IMR-90 (cell line): ENCODE results near the gene SCCPDH. TPM values are rescaled to one million over a fixed set of nuclear protein-coding genes. Genes with fewer than 3 reads are reported as not detected.

Source experiments
- ATAC-seq: fragments of 200-7000 bp; cut with Tn5 transposase; 2 replicates; pipeline ENCODE4 v1.9.1; 2020; ENCODE audit warnings: low read depth, mild to moderate bottlenecking, moderate library complexity
- BruUV-seq: library from RNA; stranded (reverse); fragments of 400-500 nt; replicated peaks from 2 replicates; lab custom pipeline; 2021; lab: Mats Ljungman, UMichigan
- CTCF ChIA-PET: fragments of 300-600 bp; formaldehyde crosslinking; extraction: SDS; loops from one replicate; lab custom pipeline; 2021; ENCODE audit warnings: antibody characterized with exemption; lab: Yijun Ruan, JAX
- POLR2A ChIA-PET: fragments of 300-600 bp; sonication (Branson Sonifier 250); formaldehyde crosslinking; loops from one replicate; lab custom pipeline; 2022; ENCODE audit warnings: antibody characterized with exemption; ENCODE audit not compliant: unreplicated experiment; lab: Charles Lee
- DNase-seq: peaks from one replicate; pipeline ENCODE4 v3.0.0; 2013
- H2AFZ ChIP-seq: replicated peaks from 2 replicates; pipeline ENCODE3; 2013; ENCODE audit warnings: low read length, mild to moderate bottlenecking; ENCODE audit not compliant: poor library complexity
- H2AK5ac ChIP-seq: 2 replicates; pipeline ENCODE4 v1.6.1; 2013; ENCODE audit warnings: low read depth, low read length, inconsistent platforms
- H2AK9ac ChIP-seq: replicated peaks from 2 replicates; pipeline ENCODE3; 2013; ENCODE audit warnings: mild to moderate bottlenecking, low read depth, low read length, moderate library complexity; ENCODE audit not compliant: poor library complexity
- H2BK120ac ChIP-seq: 2 replicates; pipeline ENCODE4 v1.6.1; 2013; ENCODE audit warnings: low read depth, low read length, inconsistent platforms
- H2BK15ac ChIP-seq: 3 replicates; pipeline ENCODE4 v1.6.1; 2013; ENCODE audit warnings: low read depth, low read length, inconsistent platforms
- H2BK20ac ChIP-seq: 2 replicates; pipeline ENCODE4 v1.6.1; 2013; ENCODE audit warnings: low read depth, mild to moderate bottlenecking, inconsistent platforms, low read length, moderate library complexity
- H2BK5ac ChIP-seq: 2 replicates; pipeline ENCODE4 v1.6.1; 2013; ENCODE audit warnings: mild to moderate bottlenecking, low read depth, low read length, inconsistent platforms; ENCODE audit not compliant: poor library complexity, severe bottlenecking
- H3K14ac ChIP-seq: replicated peaks from 2 replicates; pipeline ENCODE4 v1.6.1; 2013; ENCODE audit warnings: low read depth, low read length, inconsistent platforms
- H3K18ac ChIP-seq: 2 replicates; pipeline ENCODE4 v1.6.1; 2013; ENCODE audit warnings: low read depth, low read length, control low read depth
- H3K23ac ChIP-seq: 2 replicates; pipeline ENCODE4 v1.6.1; 2013; ENCODE audit warnings: low read depth, low read length, inconsistent platforms
- H3K27ac ChIP-seq: 2 replicates; pipeline ENCODE4 v1.5.1; 2013; ENCODE audit warnings: mild to moderate bottlenecking, control low read depth, low read length; ENCODE audit not compliant: insufficient read depth
- H3K27me3 ChIP-seq: 2 replicates; pipeline ENCODE4 v1.6.1; 2013; ENCODE audit warnings: low read length; ENCODE audit not compliant: control insufficient read depth, insufficient read depth
- H3K36me3 ChIP-seq: 2 replicates; pipeline ENCODE4 v1.6.1; 2013; ENCODE audit warnings: low read length, mixed read lengths; ENCODE audit not compliant: control insufficient read depth, insufficient read depth
- H3K4ac ChIP-seq: 2 replicates; pipeline ENCODE4 v1.6.1; 2013; ENCODE audit warnings: low read depth, low read length, inconsistent platforms
- H3K4me1 ChIP-seq: 2 replicates; pipeline ENCODE4 v1.6.1; 2013; ENCODE audit warnings: low read length, mixed read lengths; ENCODE audit not compliant: control insufficient read depth, insufficient read depth
- H3K4me2 ChIP-seq: 2 replicates; pipeline ENCODE4 v1.6.1; 2013; ENCODE audit warnings: low read depth, mild to moderate bottlenecking, control low read depth, low read length, moderate library complexity
- H3K4me3 ChIP-seq: 2 replicates; pipeline ENCODE4 v1.5.1; 2013; ENCODE audit warnings: low read depth, mild to moderate bottlenecking, control low read depth, low read length, moderate library complexity; ENCODE audit not compliant: insufficient read depth
- H3K56ac ChIP-seq: 2 replicates; pipeline ENCODE4 v1.6.1; 2013; ENCODE audit warnings: low read length, inconsistent platforms; ENCODE audit not compliant: insufficient read depth; ENCODE audit errors: extremely low read depth
- H3K79me1 ChIP-seq, 2 experiments: 2 replicates each; pipeline ENCODE4 v1.6.1; 2013; ENCODE audit warnings: low read length in 2 of 2, inconsistent platforms in 1 of 2, low read depth in 1 of 2
- H3K9ac ChIP-seq: 2 replicates; pipeline ENCODE4 v1.6.1; 2013; ENCODE audit warnings: low read depth, low read length, control low read depth
- H3K9me1 ChIP-seq: 2 replicates; pipeline ENCODE4 v1.6.1; 2013; ENCODE audit warnings: low read length, inconsistent platforms; ENCODE audit not compliant: insufficient read depth
- H3K9me3 ChIP-seq: 2 replicates; pipeline ENCODE4 v1.6.1; 2013; ENCODE audit warnings: low read length; ENCODE audit not compliant: control insufficient read depth, insufficient read depth
- H4K20me1 ChIP-seq: 2 replicates; pipeline ENCODE4 v1.6.1; 2013; ENCODE audit warnings: low read length, inconsistent platforms; ENCODE audit not compliant: insufficient read depth
- H4K5ac ChIP-seq: 2 replicates; pipeline ENCODE4 v1.6.1; 2013; ENCODE audit warnings: mild to moderate bottlenecking, low read depth, low read length, control low read depth
- H4K8ac ChIP-seq, 2 experiments: 2 replicates each; pipeline ENCODE4 v1.6.1; 2013; ENCODE audit warnings: low read depth in 2 of 2, low read length in 2 of 2, control low read depth in 1 of 2, inconsistent platforms in 1 of 2
- H4K91ac ChIP-seq: 2 replicates; pipeline ENCODE4 v1.6.1; 2013; ENCODE audit warnings: low read depth, low read length, inconsistent platforms; ENCODE audit not compliant: insufficient read depth
- CEBPB ChIP-seq: IDR thresholded peaks from 2 replicates; pipeline ENCODE4 v1.6.1; 2012; ENCODE audit warnings: low read depth, low read length, improper control_type of control experiment
- ELK1 ChIP-seq: fragments of 150-350 bp; IDR thresholded peaks from 2 replicates; pipeline ENCODE4 v1.6.1; 2016; ENCODE audit warnings: low read depth, mild to moderate bottlenecking, low read length, moderate library complexity, borderline replicate concordance
- FOS ChIP-seq: fragments of 150-350 bp; IDR thresholded peaks from 2 replicates; pipeline ENCODE4 v1.6.1; 2016; ENCODE audit warnings: low read depth, low read length
- MAZ ChIP-seq: IDR thresholded peaks from 2 replicates; pipeline ENCODE4 v1.6.1; 2012; ENCODE audit warnings: low read depth, mild to moderate bottlenecking, low read length, improper control_type of control experiment, moderate library complexity, borderline replicate concordance
- RCOR1 ChIP-seq: IDR thresholded peaks from 2 replicates; pipeline ENCODE4 v1.6.1; 2012; ENCODE audit warnings: mild to moderate bottlenecking, low read length, improper control_type of control experiment; ENCODE audit not compliant: insufficient replicate concordance
- RFX5 ChIP-seq: IDR thresholded peaks from 2 replicates; pipeline ENCODE4 v1.8.0; 2012; ENCODE audit warnings: low read depth, mild to moderate bottlenecking, low read length, moderate library complexity
- SMC3 ChIP-seq: fragments of 150-350 bp; IDR thresholded peaks from 2 replicates; pipeline ENCODE4 v1.6.1; 2016; ENCODE audit warnings: low read depth, mild to moderate bottlenecking, antibody characterized with exemption, low read length, moderate library complexity
- WGBS, 2 experiments: methylation state at CpG; one replicate each; pipeline versions ENCODE4 v1.1.5 to v1.1.7; 2013; ENCODE audit warnings: missing lambda C conversion rate in 2 of 2; ENCODE audit not compliant: insufficient read length in 1 of 2; ENCODE audit errors: extremely low coverage in 2 of 2; 5-methylcytosine and 5-hydroxymethylcytosine counted together
- dilution Hi-C: fragments of 300-500 bp; cut with HindIII; formaldehyde crosslinking; loops from one replicate; pipeline ENCODE4 v1.14.3; 2018; ENCODE audit warnings: low sequenced_read_pairs; ENCODE audit not compliant: unreplicated experiment
- in situ Hi-C: fragments of 300-500 bp; cut with MboI; formaldehyde crosslinking; loops from 3 replicates; pipeline ENCODE4 v1.14.3; 2019; ENCODE audit warnings: low sequenced_read_pairs, inconsistent platforms, mixed read lengths
- intact Hi-C: fragments of 100-400 bp; cut with micrococcal nuclease; formaldehyde crosslinking; loops from 2 replicates; pipeline ENCODE4 v1.10.0; 2022
- polyA plus RNA-seq, 3 experiments: library from polyadenylated mRNA; depleted of rRNA; stranded (reverse); fragments of >200 nt; gene quantifications; 2 replicates each; pipeline ENCODE4 v1.2.3, GENCODE V29; 2012; ENCODE audit warnings: low replicate concordance in 1 of 3
- total RNA-seq: library from RNA; depleted of rRNA; stranded (reverse); fragments of >200 nt; gene quantifications from 2 replicates; pipeline ENCODE4 v1.2.3, GENCODE V29; 2012

Gene SCCPDH
- total and polyA plus RNA-seq, 2 of the 4 experiments (the other 2 are of a cell fraction), result 26.9 to 37.8 TPM

- TF ChIP-seq MAZ (no peak), SMC3 (no peak), FOS (no peak)
Observed at GRCh38 chr1:246703581-246703980, 20.6 kb upstream of the SCCPDH start (continued).

GRCh38 chr1:246705368-246705767, 18.8 kb upstream of the SCCPDH start:
- no CpG with 5 or more reads among the region's 3 CpGs for WGBS, 2 experiments
- no peaks in the 10 kb centered on the region for H3K27me3 ChIP-seq
- H3K9me3 ChIP-seq, result no peaks in the 10 kb centered on the region; the same call in 1 of the 2 replicates
- ATAC-seq (peak; percentile 96), DNase-seq (peak; percentile 96)
- peak overlapping the region; percentile 56 for H3K4ac ChIP-seq
- peak overlapping the region; percentile 68; the same call in 1 of the 2 replicates for H3K4me2 ChIP-seq
- H2AFZ ChIP-seq, result no peak overlapping the region
- in situ Hi-C loops (no loop called here), dilution Hi-C loops (no loop called here), intact Hi-C loops (no loop called here)
- peak overlapping the region; percentile 86 for H2BK5ac ChIP-seq
- ChIA-PET POLR2A (interaction anchor here (0.6 kb wide), 1 partner anchor 215 kb away, joined by 3 read pairs; no protein-coding TSS in a partner anchor), CTCF (no interaction called here)
- H2BK20ac ChIP-seq, result peak overlapping the region; percentile 57; the same call in 1 of the 2 replicates
- H3K14ac ChIP-seq, result no peak overlapping the region; the same call in 1 of the 2 replicates
- peak overlapping the region; percentile 89 for H4K5ac ChIP-seq
- H3K4me3 ChIP-seq, result no peak overlapping the region
- H3K9me1 ChIP-seq, result no peaks in the 10 kb centered on the region; the same call in 1 of the 2 replicates
- H4K91ac ChIP-seq, result peak overlapping the region; percentile 65; the same call in 1 of the 2 replicates
- peak overlapping the region; percentile 7; the same call in 1 of the 2 replicates for H3K23ac ChIP-seq
- H3K18ac ChIP-seq, result peak overlapping the region; percentile 96
- no peaks in the 10 kb centered on the region for H3K79me1 ChIP-seq
- TF ChIP-seq CEBPB, result peak; percentile 99
- no peak for TF ChIP-seq RFX5
- TF ChIP-seq FOS, result peak; percentile 56; the same call in 1 of the 2 replicates
- TF ChIP-seq ELK1, result no peak
- peak; percentile 53 for TF ChIP-seq RCOR1
- BruUV-seq, result no TSS peak
- no peaks in the 10 kb centered on the region for H3K36me3 ChIP-seq
- peak overlapping the region; percentile 95 for H2BK120ac ChIP-seq
- H2BK15ac ChIP-seq, result 0 out of 3 replicates have a peak overlapping the region, but pooled peaks have one; percentile 36
- H2AK5ac ChIP-seq, result no peak overlapping the region; the same call in 1 of the 2 replicates
- H4K20me1 ChIP-seq, result no peaks in the 10 kb centered on the region
- H4K8ac ChIP-seq, result peak overlapping the region; percentile 70 to 89; a peak in 3 of 4 replicates
- peaks cover 5% of the 10 kb centered on the region for H3K4me1 ChIP-seq
- no peak overlapping the region for H3K9ac ChIP-seq
- no peak overlapping the region for H3K56ac ChIP-seq
- peak overlapping the region; percentile 100; the same call in 1 of the 2 replicates for H3K27ac ChIP-seq
- H2AK9ac ChIP-seq, result no peak overlapping the region
